OCI-LY1 (cell line): Measurements from ENCODE around the gene ARL16.
A peak's percentile ranks its signal among the peaks of the same experiment; 100 is the strongest.

ENCODE experiments used
- H2AFZ ChIP-seq: fragments of 200-600 bp; sonication (generic), shearing (Covaris generic); 2 replicates; pipeline ENCODE4 v1.6.0; 2014; ENCODE audit warnings: antibody characterized with exemption, mild to moderate bottlenecking, low read length
- H3F3A ChIP-seq: fragments of 200-600 bp; sonication (generic), shearing (Covaris generic); 2 replicates; pipeline ENCODE4 v1.6.0; 2014; ENCODE audit warnings: mild to moderate bottlenecking, antibody characterized with exemption, low read length, moderate library complexity; ENCODE audit not compliant: insufficient read depth
- H3K27ac ChIP-seq: fragments of 200-600 bp; sonication (generic); 2 replicates; pipeline ENCODE4 v1.5.1; 2014; ENCODE audit warnings: low read length, mixed run types, mild to moderate bottlenecking, low read depth; ENCODE audit not compliant: poor library complexity, severe bottlenecking
- H3K27me3 ChIP-seq: fragments of 200-600 bp; sonication (generic); 2 replicates; pipeline ENCODE4 v1.6.0; 2014; ENCODE audit warnings: antibody characterized with exemption, mild to moderate bottlenecking, low read length, moderate library complexity; ENCODE audit not compliant: insufficient read depth
- H3K36me3 ChIP-seq: fragments of 200-600 bp; sonication (generic); 2 replicates; pipeline ENCODE4 v1.6.1; 2014; ENCODE audit warnings: mild to moderate bottlenecking, antibody characterized with exemption, low read length, moderate library complexity, mixed read lengths; ENCODE audit not compliant: insufficient read depth
- H3K4me1 ChIP-seq: fragments of 200-600 bp; sonication (generic); 2 replicates; pipeline ENCODE4 v1.5.1; 2014; ENCODE audit warnings: mild to moderate bottlenecking, low read length, moderate library complexity; ENCODE audit not compliant: insufficient read depth, severe bottlenecking
- H3K4me2 ChIP-seq: fragments of 200-600 bp; sonication (generic), shearing (Covaris generic); 2 replicates; pipeline ENCODE4 v1.6.1; 2014; ENCODE audit warnings: low read length
- H3K4me3 ChIP-seq: fragments of 200-600 bp; sonication (generic); 2 replicates; pipeline ENCODE4 v1.5.1; 2014; ENCODE audit warnings: low read length, low read depth, mild to moderate bottlenecking, mixed read lengths; ENCODE audit not compliant: poor library complexity, severe bottlenecking
- H3K79me2 ChIP-seq: fragments of 200-600 bp; shearing (Covaris generic); 2 replicates; pipeline ENCODE4 v1.6.1; 2016; ENCODE audit warnings: mixed run types, low read length, mixed read lengths; ENCODE audit not compliant: insufficient read depth
- H3K9ac ChIP-seq: fragments of 200-600 bp; sonication (generic), shearing (Covaris generic); 2 replicates; pipeline ENCODE4 v1.6.1; 2014; ENCODE audit warnings: mild to moderate bottlenecking, low read length, mixed read lengths
- H3K9me2 ChIP-seq: fragments of 200-600 bp; sonication (generic), shearing (Covaris generic); 2 replicates; pipeline ENCODE4 v1.6.1; 2014; ENCODE audit warnings: low read depth, mild to moderate bottlenecking, low read length, mixed read lengths
- H3K9me3 ChIP-seq: fragments of 200-600 bp; shearing (Covaris generic); 2 replicates; pipeline ENCODE4 v1.6.1; 2014; ENCODE audit warnings: low read length, mixed read lengths
- H4K20me1 ChIP-seq: fragments of 200-600 bp; sonication (generic), shearing (Covaris generic); 2 replicates; pipeline ENCODE4 v1.6.0; 2016; ENCODE audit warnings: mild to moderate bottlenecking, low read length; ENCODE audit not compliant: insufficient read depth
- CTCF ChIP-seq: fragments of 200-600 bp; sonication (generic), shearing (Covaris generic); IDR thresholded peaks from 2 replicates; pipeline ENCODE4 v1.5.1; 2017; ENCODE audit warnings: mild to moderate bottlenecking, antibody characterized with exemption, low read length, moderate library complexity, mixed read lengths
- EZH2 ChIP-seq: fragments of 200-600 bp; sonication (generic), shearing (Covaris generic); IDR thresholded peaks from 2 replicates; pipeline ENCODE4 v1.8.0; 2017; ENCODE audit warnings: borderline replicate concordance, mixed run types, mild to moderate bottlenecking, antibody characterized with exemption, low read length, moderate library complexity, mixed read lengths

ARL16 gene

GRCh38 chr17:81693509-81694210, 10.1 kb upstream of the ARL16 start:
- Histone ChIP-seq H3K36me3 (peaks cover 95% of the 10 kb centered on the region), H3F3A (no peaks in the 10 kb centered on the region), H3K27ac (no peak overlapping the region), H3K27me3 (no peaks in the 10 kb centered on the region), H3K9me2 (no peaks in the 10 kb centered on the region), H4K20me1 (no peaks in the 10 kb centered on the region), H3K79me2 (no peaks in the 10 kb centered on the region), H3K4me3 (no peak overlapping the region), H2AFZ (no peak overlapping the region), H3K4me2 (no peak overlapping the region), H3K4me1 (no peaks in the 10 kb centered on the region), H3K9ac (no peak overlapping the region), H3K9me3 (no peaks in the 10 kb centered on the region)
- TF ChIP-seq CTCF: peak; percentile 35; the same call in 1 of the 2 replicates
- TF ChIP-seq EZH2: no peak

DNA sequence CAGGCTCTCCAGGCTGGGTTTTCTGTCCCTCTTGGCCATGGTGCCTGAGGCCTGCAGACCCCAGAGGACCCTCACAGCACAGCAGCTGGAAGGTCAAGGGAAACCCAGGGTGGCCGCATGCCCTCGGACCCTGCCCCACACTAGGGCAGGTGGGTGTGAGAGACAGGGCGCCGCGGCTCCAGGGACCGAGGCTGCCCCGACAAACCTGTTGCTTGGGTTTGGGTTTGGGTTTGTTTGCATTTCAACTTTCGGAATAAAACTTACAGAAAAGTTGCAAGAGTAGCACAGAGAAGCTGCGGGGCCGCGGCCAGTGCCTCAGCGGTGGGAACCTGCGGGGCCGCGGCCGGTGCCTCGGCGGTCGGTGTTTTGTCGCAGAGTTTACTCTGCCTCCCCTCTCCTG, 8.0 kb upstream of the ARL16 start:
- Histone ChIP-seq H3K27ac (no peak overlapping the region), H3K36me3 (peaks cover 93% of the 10 kb centered on the region)

GRCh38 chr17:81691196-81691595, 7.6 kb upstream of the ARL16 start:
- Histone ChIP-seq H3F3A (no peaks in the 10 kb centered on the region), H3K27me3 (no peaks in the 10 kb centered on the region), H3K79me2 (no peaks in the 10 kb centered on the region), H4K20me1 (no peaks in the 10 kb centered on the region), H2AFZ (no peak overlapping the region), H3K9me3 (no peaks in the 10 kb centered on the region), H3K27ac (no peak overlapping the region), H3K9me2 (no peaks in the 10 kb centered on the region), H3K36me3 (peaks cover 93% of the 10 kb centered on the region), H3K4me3 (no peak overlapping the region), H3K4me1 (no peaks in the 10 kb centered on the region), H3K4me2 (no peak overlapping the region), H3K9ac (no peak overlapping the region)
- no peak for TF ChIP-seq CTCF
- TF ChIP-seq EZH2: no peak

More for the DNA sequence above, 8.0 kb upstream of the ARL16 start:
- H3K79me2 ChIP-seq: no peaks in the 10 kb centered on the region
- no peak overlapping the region for H3K4me3 ChIP-seq
- TF ChIP-seq EZH2 (no peak), CTCF (no peak)
- no peak overlapping the region for H2AFZ ChIP-seq
- H4K20me1 ChIP-seq: no peaks in the 10 kb centered on the region
- no peaks in the 10 kb centered on the region for H3K4me1 ChIP-seq
- H3K27me3 ChIP-seq: no peaks in the 10 kb centered on the region
- H3K9me3 ChIP-seq: no peaks in the 10 kb centered on the region
- H3K4me2 ChIP-seq: no peak overlapping the region
- H3K9ac ChIP-seq: no peak overlapping the region
- H3K9me2 ChIP-seq: no peaks in the 10 kb centered on the region
- H3F3A ChIP-seq: no peaks in the 10 kb centered on the region
